Measurements from ENCODE around the gene SWT1. TPM values are rescaled to one million over a fixed set of nuclear protein-coding genes. Genes with fewer than 3 reads are reported as not detected.

SWT1 gene
- total and polyA plus RNA-seq, 2 of the 13 experiments (the other 11 are each of a cell fraction or from before 2014, with no cell fraction given) = 1.7 to 2.5 TPM

- TF ChIP-seq ZNF687 (CRISPR knock-in tag; IDR thresholded peaks at IDR 0.05) (peak; percentile 90), NR0B2 (CRISPR knock-in tag; IDR thresholded peaks at IDR 0.05) (no peak), ZBTB42 (CRISPR knock-in tag; IDR thresholded peaks at IDR 0.05) (peak; percentile 57; the same call in 1 of the 2 replicates), SCMH1 (CRISPR knock-in tag; IDR thresholded peaks at IDR 0.05; ENCODE audit: borderline replicate concordance) (no peak), SKI (IDR thresholded peaks at IDR 0.05; ENCODE audit: partially characterized antibody) (peak; percentile 46), EEA1 (CRISPR knock-in tag; IDR thresholded peaks at IDR 0.05; ENCODE audit: borderline replicate concordance) (no peak), DMAP1 (CRISPR knock-in tag; IDR thresholded peaks at IDR 0.05) (no peak), ZNF513 (CRISPR knock-in tag; conservative IDR thresholded peaks at IDR 0.05) (no peak), ZBTB3 (CRISPR knock-in tag; IDR thresholded peaks at IDR 0.05; ENCODE audit: borderline replicate concordance, low read depth) (no peak), ZNF770 (CRISPR knock-in tag; IDR thresholded peaks at IDR 0.05) (peak; percentile 16; the same call in 1 of the 2 replicates), NPAS2 (CRISPR knock-in tag; IDR thresholded peaks at IDR 0.05; ENCODE audit: borderline replicate concordance) (no peak), ZNF572 (CRISPR knock-in tag; IDR thresholded peaks at IDR 0.05) (0 out of 2 replicates have a peak, but pooled peaks have one; percentile 32), ZNF710 (CRISPR knock-in tag; IDR thresholded peaks at IDR 0.05; ENCODE audit: borderline replicate concordance) (peak; percentile 4; the same call in 1 of the 2 replicates), GRHL1 (CRISPR knock-in tag; conservative IDR thresholded peaks at IDR 0.05) (no peak)
Measured at GRCh38 chr1:185317034-185317885, 160.3 kb downstream of the SWT1 start, which contains the start of gene IVNS1ABP (continued).

Measured in HepG2 (cell line).